Measurements from ENCODE around the gene TSTD2.

- no peak for TF ChIP-seq CTCF (IDR thresholded peaks at IDR 0.05; ENCODE audit: low read length)
- no peak for TF ChIP-seq EZH2 (IDR thresholded peaks at IDR 0.05; ENCODE audit: borderline replicate concordance, low read length)
These were observed 69.6 kb downstream of the TSTD2 start for GRCh38 chr9:97563458-97564135.
